ENCODE measurements around the gene PSMB3. TPM values are rescaled to one million over a fixed set of nuclear protein-coding genes. Genes with fewer than 3 reads are reported as not detected.

PSMB3 gene
- total RNA-seq, 1 experiment from 2014 or later = 273 TPM

DNA sequence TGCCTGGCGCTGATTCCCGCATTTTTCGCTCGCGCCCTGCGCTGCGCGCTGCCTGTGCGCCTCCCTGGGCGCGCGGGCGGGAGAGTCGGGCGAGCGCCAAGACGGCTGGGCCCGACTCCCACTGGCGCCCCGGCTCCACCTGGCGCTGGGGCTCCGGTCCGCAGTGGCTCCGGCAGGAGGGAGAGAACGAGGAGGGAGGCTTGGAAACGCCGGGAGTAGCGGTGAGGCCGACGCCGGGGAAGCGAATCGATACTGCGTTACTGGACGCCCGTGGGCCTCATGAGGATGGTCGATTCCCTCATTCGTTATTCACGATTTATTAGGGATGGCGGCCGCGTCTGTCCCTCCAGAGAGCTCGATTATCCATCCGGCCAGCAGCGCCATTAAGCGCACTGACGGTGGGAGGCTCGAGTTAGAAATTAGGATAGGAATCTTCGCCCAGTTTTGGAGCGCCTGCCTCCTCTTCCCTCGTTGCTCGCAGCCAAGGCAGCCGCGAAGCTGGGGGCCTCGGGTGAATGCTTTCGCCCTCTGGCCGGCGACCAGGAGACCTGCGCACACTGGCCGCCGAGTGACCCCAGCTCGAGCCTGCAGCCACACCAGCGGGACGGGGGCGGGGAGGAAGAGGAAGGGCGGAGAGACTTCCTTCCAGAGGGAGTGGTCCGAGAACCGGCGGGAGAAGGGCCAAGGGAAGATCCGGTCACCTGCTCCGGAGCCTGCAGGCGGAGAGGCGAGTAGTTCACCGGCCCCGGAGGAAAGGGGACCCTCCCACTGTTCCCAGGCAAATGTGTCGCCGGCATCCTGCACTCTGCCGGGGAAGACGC lies 3.1 kb upstream of the PSMB3 start (continued):
- TF ChIP-seq, protein P1, sequence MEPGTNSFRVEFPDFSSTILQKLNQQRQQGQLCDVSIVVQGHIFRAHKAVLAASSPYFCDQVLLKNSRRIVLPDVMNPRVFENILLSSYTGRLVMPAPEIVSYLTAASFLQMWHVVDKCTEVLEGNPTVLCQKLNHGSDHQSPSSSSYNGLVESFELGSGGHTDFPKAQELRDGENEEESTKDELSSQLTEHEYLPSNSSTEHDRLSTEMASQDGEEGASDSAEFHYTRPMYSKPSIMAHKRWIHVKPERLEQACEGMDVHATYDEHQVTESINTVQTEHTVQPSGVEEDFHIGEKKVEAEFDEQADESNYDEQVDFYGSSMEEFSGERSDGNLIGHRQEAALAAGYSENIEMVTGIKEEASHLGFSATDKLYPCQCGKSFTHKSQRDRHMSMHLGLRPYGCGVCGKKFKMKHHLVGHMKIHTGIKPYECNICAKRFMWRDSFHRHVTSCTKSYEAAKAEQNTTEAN (CRISPR knock-in tag; IDR thresholded peaks at IDR 0.05) = 0 out of 2 replicates have a peak, but pooled peaks have one; percentile 65
- TF ChIP-seq, protein P2, sequence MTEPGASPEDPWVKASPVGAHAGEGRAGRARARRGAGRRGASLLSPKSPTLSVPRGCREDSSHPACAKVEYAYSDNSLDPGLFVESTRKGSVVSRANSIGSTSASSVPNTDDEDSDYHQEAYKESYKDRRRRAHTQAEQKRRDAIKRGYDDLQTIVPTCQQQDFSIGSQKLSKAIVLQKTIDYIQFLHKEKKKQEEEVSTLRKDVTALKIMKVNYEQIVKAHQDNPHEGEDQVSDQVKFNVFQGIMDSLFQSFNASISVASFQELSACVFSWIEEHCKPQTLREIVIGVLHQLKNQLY (CRISPR knock-in tag; IDR thresholded peaks at IDR 0.05) = no peak
- TF ChIP-seq CBFB (CRISPR knock-in tag; IDR thresholded peaks at IDR 0.05; ENCODE audit: low read depth) (0 out of 2 replicates have a peak, but pooled peaks have one; percentile 30), NR2C2 (CRISPR knock-in tag; IDR thresholded peaks at IDR 0.05) (no peak), GABPB1 (CRISPR knock-in tag; IDR thresholded peaks at IDR 0.05) (peak; percentile 78; the same call in 1 of the 2 replicates), SMAD4 (CRISPR knock-in tag; IDR thresholded peaks at IDR 0.05) (no peak), SOX15 (CRISPR knock-in tag; IDR thresholded peaks at IDR 0.05) (no peak), FOXK1 (CRISPR knock-in tag; IDR thresholded peaks at IDR 0.05) (peak; percentile 90), SP1 (CRISPR knock-in tag; conservative IDR thresholded peaks at IDR 0.05) (peak; percentile 77), RORB (CRISPR knock-in tag; IDR thresholded peaks at IDR 0.05) (no peak), ZNF416 (CRISPR knock-in tag; IDR thresholded peaks at IDR 0.05) (no peak), ZBTB21 (CRISPR knock-in tag; IDR thresholded peaks at IDR 0.05; ENCODE audit: borderline replicate concordance) (peak; percentile 72), JAZF1 (CRISPR knock-in tag; IDR thresholded peaks at IDR 0.05) (no peak), NFE2L1 (CRISPR knock-in tag; IDR thresholded peaks at IDR 0.05) (peak; percentile 64; the same call in 1 of the 2 replicates), FOXJ3 (CRISPR knock-in tag; IDR thresholded peaks at IDR 0.05; ENCODE audit: borderline replicate concordance) (no peak), TEAD1 (CRISPR knock-in tag; IDR thresholded peaks at IDR 0.05) (peak; percentile 79), FOXP1 (CRISPR knock-in tag; IDR thresholded peaks at IDR 0.05; ENCODE audit: borderline replicate concordance) (peak; percentile 54; the same call in 1 of the 2 replicates)
- TF ChIP-seq, protein P3, sequence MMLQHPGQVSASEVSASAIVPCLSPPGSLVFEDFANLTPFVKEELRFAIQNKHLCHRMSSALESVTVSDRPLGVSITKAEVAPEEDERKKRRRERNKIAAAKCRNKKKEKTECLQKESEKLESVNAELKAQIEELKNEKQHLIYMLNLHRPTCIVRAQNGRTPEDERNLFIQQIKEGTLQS (CRISPR knock-in tag; conservative IDR thresholded peaks at IDR 0.05) = no peak
- TF ChIP-seq, protein P4, sequence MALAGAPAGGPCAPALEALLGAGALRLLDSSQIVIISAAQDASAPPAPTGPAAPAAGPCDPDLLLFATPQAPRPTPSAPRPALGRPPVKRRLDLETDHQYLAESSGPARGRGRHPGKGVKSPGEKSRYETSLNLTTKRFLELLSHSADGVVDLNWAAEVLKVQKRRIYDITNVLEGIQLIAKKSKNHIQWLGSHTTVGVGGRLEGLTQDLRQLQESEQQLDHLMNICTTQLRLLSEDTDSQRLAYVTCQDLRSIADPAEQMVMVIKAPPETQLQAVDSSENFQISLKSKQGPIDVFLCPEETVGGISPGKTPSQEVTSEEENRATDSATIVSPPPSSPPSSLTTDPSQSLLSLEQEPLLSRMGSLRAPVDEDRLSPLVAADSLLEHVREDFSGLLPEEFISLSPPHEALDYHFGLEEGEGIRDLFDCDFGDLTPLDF (CRISPR knock-in tag; IDR thresholded peaks at IDR 0.05) = 0 out of 2 replicates have a peak, but pooled peaks have one; percentile 62
- TF ChIP-seq, protein P5, sequence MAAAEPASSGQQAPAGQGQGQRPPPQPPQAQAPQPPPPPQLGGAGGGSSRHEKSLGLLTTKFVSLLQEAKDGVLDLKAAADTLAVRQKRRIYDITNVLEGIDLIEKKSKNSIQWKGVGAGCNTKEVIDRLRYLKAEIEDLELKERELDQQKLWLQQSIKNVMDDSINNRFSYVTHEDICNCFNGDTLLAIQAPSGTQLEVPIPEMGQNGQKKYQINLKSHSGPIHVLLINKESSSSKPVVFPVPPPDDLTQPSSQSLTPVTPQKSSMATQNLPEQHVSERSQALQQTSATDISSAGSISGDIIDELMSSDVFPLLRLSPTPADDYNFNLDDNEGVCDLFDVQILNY (CRISPR knock-in tag; IDR thresholded peaks at IDR 0.05) = peak; percentile 89
- TF ChIP-seq, protein P6, sequence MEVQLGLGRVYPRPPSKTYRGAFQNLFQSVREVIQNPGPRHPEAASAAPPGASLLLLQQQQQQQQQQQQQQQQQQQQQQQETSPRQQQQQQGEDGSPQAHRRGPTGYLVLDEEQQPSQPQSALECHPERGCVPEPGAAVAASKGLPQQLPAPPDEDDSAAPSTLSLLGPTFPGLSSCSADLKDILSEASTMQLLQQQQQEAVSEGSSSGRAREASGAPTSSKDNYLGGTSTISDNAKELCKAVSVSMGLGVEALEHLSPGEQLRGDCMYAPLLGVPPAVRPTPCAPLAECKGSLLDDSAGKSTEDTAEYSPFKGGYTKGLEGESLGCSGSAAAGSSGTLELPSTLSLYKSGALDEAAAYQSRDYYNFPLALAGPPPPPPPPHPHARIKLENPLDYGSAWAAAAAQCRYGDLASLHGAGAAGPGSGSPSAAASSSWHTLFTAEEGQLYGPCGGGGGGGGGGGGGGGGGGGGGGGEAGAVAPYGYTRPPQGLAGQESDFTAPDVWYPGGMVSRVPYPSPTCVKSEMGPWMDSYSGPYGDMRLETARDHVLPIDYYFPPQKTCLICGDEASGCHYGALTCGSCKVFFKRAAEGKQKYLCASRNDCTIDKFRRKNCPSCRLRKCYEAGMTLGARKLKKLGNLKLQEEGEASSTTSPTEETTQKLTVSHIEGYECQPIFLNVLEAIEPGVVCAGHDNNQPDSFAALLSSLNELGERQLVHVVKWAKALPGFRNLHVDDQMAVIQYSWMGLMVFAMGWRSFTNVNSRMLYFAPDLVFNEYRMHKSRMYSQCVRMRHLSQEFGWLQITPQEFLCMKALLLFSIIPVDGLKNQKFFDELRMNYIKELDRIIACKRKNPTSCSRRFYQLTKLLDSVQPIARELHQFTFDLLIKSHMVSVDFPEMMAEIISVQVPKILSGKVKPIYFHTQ (CRISPR knock-in tag; IDR thresholded peaks at IDR 0.05) = no peak
- TF ChIP-seq, protein P7, sequence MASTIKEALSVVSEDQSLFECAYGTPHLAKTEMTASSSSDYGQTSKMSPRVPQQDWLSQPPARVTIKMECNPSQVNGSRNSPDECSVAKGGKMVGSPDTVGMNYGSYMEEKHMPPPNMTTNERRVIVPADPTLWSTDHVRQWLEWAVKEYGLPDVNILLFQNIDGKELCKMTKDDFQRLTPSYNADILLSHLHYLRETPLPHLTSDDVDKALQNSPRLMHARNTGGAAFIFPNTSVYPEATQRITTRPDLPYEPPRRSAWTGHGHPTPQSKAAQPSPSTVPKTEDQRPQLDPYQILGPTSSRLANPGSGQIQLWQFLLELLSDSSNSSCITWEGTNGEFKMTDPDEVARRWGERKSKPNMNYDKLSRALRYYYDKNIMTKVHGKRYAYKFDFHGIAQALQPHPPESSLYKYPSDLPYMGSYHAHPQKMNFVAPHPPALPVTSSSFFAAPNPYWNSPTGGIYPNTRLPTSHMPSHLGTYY (CRISPR knock-in tag; IDR thresholded peaks at IDR 0.05) = no peak
- TF ChIP-seq, protein P8, sequence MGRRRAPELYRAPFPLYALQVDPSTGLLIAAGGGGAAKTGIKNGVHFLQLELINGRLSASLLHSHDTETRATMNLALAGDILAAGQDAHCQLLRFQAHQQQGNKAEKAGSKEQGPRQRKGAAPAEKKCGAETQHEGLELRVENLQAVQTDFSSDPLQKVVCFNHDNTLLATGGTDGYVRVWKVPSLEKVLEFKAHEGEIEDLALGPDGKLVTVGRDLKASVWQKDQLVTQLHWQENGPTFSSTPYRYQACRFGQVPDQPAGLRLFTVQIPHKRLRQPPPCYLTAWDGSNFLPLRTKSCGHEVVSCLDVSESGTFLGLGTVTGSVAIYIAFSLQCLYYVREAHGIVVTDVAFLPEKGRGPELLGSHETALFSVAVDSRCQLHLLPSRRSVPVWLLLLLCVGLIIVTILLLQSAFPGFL (CRISPR knock-in tag; IDR thresholded peaks at IDR 0.05; ENCODE audit: borderline replicate concordance) = no peak
- TF ChIP-seq, protein P9, sequence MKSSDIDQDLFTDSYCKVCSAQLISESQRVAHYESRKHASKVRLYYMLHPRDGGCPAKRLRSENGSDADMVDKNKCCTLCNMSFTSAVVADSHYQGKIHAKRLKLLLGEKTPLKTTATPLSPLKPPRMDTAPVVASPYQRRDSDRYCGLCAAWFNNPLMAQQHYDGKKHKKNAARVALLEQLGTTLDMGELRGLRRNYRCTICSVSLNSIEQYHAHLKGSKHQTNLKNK (CRISPR knock-in tag; IDR thresholded peaks at IDR 0.05) = no peak

Measured in WTC11 (cell line).